ENCODE results near the gene SNAP25. TPM values are rescaled to one million over a fixed set of nuclear protein-coding genes. Genes with fewer than 3 reads are reported as not detected.

The SNAP25 gene
- total and polyA plus RNA-seq, 8 donors = 1.5 to 11.7 (median 6.8) TPM

DNA sequence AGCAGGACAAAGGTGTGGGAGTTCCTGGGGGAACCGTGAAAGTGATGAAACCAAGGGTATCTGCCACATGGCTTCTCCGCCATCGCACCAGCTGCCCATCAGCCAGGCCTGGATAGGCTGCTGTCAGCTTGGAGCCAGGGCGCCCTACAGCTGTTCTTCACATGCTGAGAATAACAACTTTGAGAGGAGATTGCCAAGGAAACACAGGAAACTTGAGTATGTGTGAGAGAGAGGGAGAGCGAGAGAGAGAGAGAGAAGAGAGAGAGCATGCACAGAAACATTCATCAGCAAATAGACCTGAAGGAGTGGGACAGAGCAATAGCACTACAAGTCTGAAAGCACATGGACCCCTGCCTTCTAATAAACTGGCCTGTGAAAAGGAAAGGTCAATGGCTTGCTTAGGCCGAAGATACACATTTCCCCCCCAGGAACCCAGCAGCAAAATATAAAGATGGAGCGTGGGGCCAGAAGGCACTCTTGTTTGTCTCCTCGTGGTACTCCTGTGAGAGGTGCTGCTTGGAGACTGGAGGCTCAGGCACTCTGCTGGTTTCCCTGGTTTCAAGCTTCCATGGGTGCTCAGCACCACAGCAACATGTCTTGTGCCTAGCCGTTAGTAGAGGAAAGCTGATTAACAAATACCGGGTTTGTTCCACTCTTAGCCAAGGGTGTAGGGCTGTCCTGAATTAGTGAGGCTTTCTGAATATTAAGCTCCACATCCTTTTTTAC, 53.0 kb downstream of the SNAP25 start:
- DNase-seq = peak in 3 of 4 donors; percentile 44 to 61 (median 47)
- Histone ChIP-seq H3K4me3 (no peak overlapping the region), H3K27ac (no peak overlapping the region), H3K36me3 (no peaks in the 10 kb centered on the region), H3K4me1 (no peaks in the 10 kb centered on the region), H3K27me3 (no peaks in the 10 kb centered on the region), H3K9me3 (no peaks in the 10 kb centered on the region)
- intact Hi-C loops (cut with DNase I) = no loop called here
- no peak for TF ChIP-seq CTCF (IDR thresholded peaks at IDR 0.05)
- ATAC-seq = no peak

DNA sequence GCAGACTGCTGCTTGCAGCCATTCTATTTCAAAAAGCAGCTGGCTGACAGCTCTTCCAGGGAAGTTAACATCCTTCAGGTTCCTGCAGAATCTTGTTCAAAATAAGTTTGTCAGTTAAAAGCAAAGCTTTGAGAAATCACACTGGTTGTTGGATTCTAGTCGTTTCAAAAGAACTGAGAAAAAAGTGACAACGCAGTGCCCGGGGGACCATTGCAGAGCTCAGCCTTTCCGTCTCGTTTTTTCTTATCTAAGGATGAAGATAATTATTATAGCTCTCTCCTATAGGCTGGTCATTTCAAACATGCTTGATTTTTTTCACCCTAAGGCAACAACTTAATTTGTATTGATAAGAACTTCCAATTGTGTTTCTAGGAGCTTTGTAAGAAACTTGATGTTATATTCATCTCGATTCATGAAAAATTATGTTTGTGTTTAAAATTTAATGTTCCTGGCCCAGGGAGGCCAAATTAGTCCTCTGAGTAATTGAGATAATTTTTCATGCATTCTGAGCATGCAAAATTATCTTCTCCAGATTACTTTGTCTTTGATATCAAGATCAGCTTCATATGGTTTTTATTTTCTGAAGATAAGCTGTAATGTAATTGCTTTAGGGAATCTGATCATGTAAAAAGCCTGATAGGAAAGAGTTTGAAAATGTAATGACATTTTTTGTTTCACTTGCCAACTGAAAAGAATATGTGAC, 58.4 kb downstream of the SNAP25 start:
- Histone ChIP-seq H3K4me1 (no peaks in the 10 kb centered on the region), H3K4me3 (no peak overlapping the region), H3K27me3 (peaks cover 0 to 4% of the 10 kb centered on the region in 2 donors), H3K9me3 (no peaks in the 10 kb centered on the region), H3K27ac (no peak overlapping the region), H3K36me3 (no peaks in the 10 kb centered on the region)
- intact Hi-C loops (cut with DNase I) = no loop called here
- ATAC-seq = no peak
- no peak for DNase-seq
- TF ChIP-seq CTCF (IDR thresholded peaks at IDR 0.05) = no peak

DNA sequence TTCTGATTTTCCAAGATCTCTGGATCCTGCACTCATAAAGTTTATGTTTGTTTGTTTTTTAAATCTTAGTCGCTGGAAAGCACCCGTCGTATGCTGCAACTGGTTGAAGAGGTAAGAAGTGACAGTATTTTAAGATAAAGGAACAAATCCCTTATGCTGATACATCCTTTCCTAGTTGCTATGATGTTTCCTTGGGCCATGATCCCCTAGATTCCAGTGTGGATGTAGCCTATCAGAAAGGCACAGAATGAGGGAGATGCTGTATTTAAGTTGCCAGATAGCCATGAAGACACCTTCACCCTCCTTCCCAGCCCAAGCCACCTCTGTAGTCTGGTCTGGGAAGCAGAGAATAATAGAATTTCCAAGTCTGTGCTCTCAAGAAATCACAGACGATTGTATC, 59.0 kb downstream of the SNAP25 start:
- Histone ChIP-seq H3K4me1 (no peaks in the 10 kb centered on the region), H3K27ac (no peak overlapping the region), H3K4me3 (no peak overlapping the region), H3K36me3 (no peaks in the 10 kb centered on the region), H3K9me3 (no peaks in the 10 kb centered on the region), H3K27me3 (peaks cover 0 to 4% of the 10 kb centered on the region in 2 donors)
- no peak for DNase-seq
- intact Hi-C loops (cut with DNase I) = no loop called here
- TF ChIP-seq CTCF (IDR thresholded peaks at IDR 0.05) = no peak
- no peak for ATAC-seq

DNA sequence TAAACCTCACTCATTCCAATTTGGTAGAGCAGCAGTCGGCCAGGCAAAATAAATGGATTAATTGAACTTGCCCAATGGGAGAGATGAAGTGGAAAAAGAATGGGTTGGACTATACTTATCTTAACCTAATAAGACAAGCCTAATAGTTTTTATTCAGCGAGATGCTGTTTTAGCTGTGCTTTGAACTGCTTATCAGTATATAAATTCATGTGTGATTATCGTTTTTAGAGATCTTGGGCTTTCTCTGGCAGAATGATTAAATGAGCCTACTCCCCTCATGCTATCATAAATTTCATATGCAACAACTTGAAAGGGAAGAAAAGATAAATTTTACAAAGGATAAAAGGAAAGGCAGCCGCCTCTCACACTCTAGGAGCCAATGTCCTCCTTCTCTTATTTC, 59.8 kb downstream of the SNAP25 start:
- TF ChIP-seq CTCF (IDR thresholded peaks at IDR 0.05) = no peak

More for the DNA sequence above, 59.8 kb downstream of the SNAP25 start:
- H3K4me3 ChIP-seq = no peak overlapping the region
- no peaks in the 10 kb centered on the region for H3K4me1 ChIP-seq
- intact Hi-C loops (cut with DNase I) = no loop called here
- DNase-seq = no peak
- H3K27ac ChIP-seq = no peak overlapping the region
- no peak for ATAC-seq
- peaks cover 0 to 4% of the 10 kb centered on the region in 2 donors for H3K27me3 ChIP-seq
- no peaks in the 10 kb centered on the region for H3K36me3 ChIP-seq
- no peaks in the 10 kb centered on the region for H3K9me3 ChIP-seq
